Choroid plexus epithelial cell (primary cell): ENCODE data around the gene PIK3CD.

Experiments used
- DNase-seq: peaks from one replicate; pipeline ENCODE4 v3.0.0-alpha.2; 2010; ENCODE audit warnings: low read depth
- H3K4me3 ChIP-seq: 2 replicates; pipeline ENCODE4 v1.5.1; 2011; ENCODE audit warnings: low read depth, mild to moderate bottlenecking, control low read depth, low read length, moderate library complexity
- TF ChIP-seq, protein P1 (sequence below): conservative IDR thresholded peaks from 2 replicates; pipeline ENCODE4 v1.5.1; 2011; ENCODE audit warnings: low read depth, mild to moderate bottlenecking, control low read depth, inconsistent platforms, low read length, moderate library complexity

PIK3CD gene

DNA sequence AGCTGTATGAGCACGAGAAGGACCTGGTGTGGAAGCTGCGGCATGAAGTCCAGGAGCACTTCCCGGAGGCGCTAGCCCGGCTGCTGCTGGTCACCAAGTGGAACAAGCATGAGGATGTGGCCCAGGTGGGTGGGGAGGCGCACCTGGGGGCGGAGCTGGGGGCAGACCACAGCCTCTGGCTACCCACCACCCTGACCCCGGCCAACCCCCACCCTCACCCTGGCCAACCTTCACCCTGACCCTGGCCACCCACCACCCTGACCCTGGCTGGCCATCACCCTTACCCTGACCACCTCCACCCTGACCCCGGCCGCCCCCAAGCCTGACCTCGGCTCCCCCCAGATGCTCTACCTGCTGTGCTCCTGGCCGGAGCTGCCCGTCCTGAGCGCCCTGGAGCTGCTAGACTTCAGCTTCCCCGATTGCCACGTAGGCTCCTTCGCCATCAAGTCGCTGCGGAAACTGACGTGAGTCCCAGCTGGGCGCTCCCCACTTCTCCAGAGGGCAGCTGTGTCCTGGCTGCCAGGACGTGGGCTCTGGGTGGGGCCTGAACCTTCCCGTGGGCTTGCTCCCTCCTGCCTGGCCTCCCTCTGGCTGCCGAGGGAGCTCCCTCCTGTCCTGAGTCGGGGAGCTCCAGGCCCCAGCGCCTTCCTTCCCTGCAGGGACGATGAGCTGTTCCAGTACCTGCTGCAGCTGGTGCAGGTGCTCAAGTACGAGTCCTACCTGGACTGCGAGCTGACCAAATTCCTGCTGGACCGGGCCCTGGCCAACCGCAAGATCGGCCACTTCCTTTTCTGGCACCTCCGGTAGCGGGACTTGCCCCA, 69.5 kb downstream of the PIK3CD start:
- TF ChIP-seq, protein P1, sequence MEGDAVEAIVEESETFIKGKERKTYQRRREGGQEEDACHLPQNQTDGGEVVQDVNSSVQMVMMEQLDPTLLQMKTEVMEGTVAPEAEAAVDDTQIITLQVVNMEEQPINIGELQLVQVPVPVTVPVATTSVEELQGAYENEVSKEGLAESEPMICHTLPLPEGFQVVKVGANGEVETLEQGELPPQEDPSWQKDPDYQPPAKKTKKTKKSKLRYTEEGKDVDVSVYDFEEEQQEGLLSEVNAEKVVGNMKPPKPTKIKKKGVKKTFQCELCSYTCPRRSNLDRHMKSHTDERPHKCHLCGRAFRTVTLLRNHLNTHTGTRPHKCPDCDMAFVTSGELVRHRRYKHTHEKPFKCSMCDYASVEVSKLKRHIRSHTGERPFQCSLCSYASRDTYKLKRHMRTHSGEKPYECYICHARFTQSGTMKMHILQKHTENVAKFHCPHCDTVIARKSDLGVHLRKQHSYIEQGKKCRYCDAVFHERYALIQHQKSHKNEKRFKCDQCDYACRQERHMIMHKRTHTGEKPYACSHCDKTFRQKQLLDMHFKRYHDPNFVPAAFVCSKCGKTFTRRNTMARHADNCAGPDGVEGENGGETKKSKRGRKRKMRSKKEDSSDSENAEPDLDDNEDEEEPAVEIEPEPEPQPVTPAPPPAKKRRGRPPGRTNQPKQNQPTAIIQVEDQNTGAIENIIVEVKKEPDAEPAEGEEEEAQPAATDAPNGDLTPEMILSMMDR = no peak
- no peak for DNase-seq
- no peak overlapping the region for H3K4me3 ChIP-seq

DNA sequence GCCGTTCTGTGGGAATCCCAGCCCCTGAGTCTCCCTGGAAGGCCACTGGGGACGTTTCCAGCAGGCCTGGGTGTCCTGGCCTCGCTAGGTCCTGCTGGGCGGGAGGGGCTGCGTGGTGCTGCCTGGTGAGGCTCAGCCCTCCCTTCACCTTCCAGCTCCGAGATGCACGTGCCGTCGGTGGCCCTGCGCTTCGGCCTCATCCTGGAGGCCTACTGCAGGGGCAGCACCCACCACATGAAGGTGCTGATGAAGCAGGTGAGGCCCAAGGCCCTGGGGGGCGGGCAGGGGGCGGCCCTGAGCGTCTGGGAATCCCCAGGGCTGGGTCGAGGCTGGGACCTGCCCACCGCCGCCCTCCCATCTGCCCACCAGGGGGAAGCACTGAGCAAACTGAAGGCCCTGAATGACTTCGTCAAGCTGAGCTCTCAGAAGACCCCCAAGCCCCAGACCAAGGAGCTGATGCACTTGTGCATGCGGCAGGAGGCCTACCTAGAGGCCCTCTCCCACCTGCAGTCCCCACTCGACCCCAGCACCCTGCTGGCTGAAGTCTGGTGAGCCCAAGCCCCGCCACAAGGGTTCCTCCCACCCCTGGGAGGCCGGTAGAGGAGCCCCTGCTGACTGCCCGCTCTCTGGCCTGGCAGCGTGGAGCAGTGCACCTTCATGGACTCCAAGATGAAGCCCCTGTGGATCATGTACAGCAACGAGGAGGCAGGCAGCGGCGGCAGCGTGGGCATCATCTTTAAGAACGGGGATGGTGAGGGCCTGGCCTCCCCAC, 70.3 kb downstream of the PIK3CD start:
- TF ChIP-seq, protein P1 = peak; percentile 74
- peak; percentile 33 for DNase-seq
- no peak overlapping the region for H3K4me3 ChIP-seq

DNA sequence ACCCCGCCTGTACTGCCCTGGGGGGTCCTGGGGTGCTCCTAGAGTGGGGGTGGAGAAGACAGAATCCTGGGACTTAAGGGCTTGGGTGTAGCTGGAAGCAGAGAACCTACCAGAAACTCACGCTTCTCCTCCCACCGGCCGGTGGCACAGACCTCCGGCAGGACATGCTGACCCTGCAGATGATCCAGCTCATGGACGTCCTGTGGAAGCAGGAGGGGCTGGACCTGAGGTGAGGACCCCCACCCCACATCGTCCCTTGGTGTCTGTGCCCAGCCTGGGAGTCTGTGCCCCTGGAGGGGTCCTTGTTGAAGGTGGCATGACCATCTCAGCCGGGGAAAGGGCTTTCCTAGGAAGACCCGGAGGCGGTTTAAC, 70.8 kb downstream of the PIK3CD start:
- H3K4me3 ChIP-seq = no peak overlapping the region
- no peak for DNase-seq
- TF ChIP-seq, protein P1 = no peak

DNA sequence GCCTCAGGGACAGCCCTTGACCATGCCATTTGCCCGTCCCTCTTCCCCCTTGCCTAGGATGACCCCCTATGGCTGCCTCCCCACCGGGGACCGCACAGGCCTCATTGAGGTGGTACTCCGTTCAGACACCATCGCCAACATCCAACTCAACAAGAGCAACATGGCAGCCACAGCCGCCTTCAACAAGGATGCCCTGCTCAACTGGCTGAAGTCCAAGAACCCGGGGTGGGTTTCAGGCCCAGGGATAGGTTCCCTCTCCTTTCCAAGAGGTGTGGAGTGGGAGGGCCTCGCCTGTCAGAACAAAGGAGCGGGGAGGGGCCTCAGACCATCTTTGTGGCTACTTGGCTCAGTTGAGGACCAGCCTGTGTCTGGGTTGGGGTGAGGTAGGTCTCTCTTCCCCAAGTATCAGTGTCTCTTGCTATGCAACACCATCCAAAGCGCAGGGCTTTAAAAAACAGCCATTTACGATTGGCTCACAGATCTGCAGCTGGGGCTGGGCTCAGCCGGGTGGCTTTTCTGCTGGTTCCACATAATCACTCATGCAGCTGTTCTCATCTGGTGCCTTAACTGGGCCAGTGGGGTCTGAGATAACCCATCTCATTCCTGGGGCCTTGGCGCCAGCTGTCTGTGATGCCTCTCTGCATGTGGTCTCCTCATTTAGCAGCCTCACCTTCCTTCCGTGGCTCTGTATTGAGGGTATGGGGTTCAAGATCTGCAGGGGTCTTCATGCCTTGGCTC, 71.7 kb downstream of the PIK3CD start:
- H3K4me3 ChIP-seq = no peak overlapping the region
- TF ChIP-seq, protein P1 = no peak
- no peak for DNase-seq

DNA sequence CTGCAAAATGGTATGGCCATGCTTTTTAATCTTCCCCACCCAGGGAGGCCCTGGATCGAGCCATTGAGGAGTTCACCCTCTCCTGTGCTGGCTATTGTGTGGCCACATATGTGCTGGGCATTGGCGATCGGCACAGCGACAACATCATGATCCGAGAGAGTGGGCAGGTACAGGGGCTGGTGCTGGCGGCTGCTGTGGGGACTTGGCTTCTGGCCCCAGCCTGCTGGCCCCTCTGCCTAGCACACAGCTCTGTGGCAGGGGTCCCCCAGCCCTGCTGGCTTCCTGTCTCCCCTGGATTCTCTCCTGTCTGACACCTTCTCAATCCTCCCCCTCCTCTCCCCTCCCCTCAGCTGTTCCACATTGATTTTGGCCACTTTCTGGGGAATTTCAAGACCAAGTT, 72.4 kb downstream of the PIK3CD start:
- no peak for DNase-seq
- TF ChIP-seq, protein P1 = no peak
- no peak overlapping the region for H3K4me3 ChIP-seq

DNA sequence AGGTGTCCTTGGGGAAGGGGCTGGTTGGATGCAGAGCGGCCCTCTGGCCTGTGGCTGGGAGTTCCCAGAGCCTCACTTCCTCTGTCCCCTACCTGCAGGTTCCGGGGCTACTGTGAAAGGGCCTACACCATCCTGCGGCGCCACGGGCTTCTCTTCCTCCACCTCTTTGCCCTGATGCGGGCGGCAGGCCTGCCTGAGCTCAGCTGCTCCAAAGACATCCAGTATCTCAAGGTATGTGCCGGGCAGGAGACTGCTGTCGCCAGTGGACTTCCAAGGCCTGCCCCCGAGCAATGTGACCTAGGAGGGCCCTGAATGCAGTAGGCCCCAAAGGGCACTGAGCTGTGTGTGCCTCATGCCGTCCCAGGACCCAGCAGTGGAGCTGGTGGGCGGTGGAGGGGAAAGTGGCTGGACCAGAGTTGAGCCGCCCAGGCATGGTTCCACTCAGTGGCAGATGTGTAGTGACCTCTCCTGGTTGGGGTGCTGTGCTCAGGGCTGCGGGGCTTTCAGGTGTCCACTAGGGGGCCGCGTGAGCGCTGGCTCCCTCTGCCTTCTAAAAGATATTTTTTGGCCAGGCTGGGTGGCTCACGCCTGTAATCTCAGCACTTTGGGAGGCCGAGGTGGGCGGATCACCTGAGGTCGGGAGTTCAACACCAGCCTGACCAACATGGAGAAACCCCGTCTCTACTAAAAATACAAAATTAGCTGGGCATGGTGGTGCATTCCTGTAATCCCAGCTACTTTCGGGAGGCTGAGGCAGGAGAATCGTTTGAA, 73.4 kb downstream of the PIK3CD start:
- peak; percentile 71 for DNase-seq
- H3K4me3 ChIP-seq = no peak overlapping the region
- TF ChIP-seq, protein P1 = peak; percentile 90
